NCI-H748 treated with DMSO at 0.1 percent for 48 hours (cell line): ENCODE measurements around the gene PGLYRP4.

Source experiments
- DNase-seq: peaks from one replicate; lab custom pipeline; 2025; lab: John Stamatoyannopoulos, UW

PGLYRP4 gene, protein sequence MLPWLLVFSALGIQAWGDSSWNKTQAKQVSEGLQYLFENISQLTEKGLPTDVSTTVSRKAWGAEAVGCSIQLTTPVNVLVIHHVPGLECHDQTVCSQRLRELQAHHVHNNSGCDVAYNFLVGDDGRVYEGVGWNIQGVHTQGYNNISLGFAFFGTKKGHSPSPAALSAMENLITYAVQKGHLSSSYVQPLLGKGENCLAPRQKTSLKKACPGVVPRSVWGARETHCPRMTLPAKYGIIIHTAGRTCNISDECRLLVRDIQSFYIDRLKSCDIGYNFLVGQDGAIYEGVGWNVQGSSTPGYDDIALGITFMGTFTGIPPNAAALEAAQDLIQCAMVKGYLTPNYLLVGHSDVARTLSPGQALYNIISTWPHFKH

DNA sequence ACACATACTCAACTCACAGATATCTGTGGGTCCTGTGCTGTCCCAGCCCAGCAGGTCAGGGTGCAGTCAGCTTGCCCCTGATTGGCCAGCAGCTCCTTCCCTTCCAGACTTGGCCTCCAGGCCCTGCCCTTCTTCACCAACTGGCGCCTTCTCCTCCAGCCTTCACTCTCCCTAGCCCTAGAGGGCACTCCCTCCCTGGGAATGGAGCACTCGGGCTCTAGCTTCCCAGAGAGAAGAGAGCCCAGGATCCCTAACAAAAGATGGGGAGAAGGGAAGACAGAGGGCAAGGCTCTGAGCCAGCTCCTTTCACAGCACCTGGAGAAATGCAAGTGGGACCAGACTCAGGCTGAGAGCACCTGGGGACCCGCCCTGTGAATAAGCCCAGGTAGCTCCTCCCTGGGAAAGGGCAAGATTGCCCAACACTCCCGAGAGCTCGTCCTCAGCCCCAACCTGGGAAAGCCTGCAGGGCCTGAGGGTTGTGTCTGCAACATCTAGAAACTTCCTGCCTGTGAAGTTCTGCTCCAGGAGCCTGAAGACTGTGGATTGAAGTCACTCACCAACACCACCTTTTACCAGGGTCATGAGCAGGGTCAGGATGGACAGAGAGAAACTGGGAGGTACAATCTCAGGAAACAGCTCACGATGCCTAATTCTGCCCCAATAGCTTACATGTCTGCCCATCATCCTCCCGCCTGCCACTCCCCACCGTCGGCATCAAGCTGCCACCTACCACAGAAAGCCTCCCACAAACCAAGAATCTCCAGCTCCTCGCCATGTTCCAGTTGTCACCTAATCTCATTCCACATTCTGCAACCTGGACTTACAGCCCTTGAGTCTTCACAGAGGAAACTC lies at the start of gene PGLYRP4:
Gene PGLYRP4 (minus strand): TSS at position 331 of the 852 bp plus-strand sequence. CDS start 909 bp downstream, outside the sequence.
- no peak for DNase-seq

DNA sequence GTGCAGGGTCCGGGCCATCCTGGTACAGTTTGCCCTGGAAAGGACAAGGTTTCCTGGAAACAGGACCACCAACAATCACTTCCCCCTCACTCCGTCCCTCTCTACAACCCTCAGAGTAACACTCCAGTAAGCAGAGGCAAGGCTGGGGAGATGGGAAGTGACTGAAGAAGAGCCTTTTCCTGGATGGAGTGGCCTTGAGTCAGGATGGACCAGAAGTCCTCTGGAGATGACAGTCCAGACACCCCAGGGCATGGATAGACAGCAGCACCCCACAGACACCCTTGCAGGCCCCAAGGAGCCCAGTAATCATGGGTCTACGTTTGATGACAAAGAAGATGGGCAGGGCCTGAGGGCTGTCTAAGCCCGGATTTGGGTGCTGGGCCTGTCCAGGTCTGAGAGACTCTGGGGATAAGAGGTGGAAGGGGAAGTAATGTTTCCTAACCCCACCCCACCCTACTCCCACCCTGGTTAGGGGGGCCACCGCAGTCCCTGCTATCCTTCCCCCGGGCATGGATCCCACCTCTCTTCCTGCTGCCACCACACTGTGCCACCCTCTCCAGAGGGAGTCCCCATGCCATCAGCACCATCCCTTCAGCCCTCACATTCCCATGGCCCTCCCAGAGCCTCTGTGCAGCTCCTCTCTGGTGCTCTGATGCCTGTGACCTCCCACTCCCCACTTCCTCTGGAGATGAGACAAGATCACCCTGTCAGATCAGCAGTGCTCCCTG lies 49.4 kb upstream of the PGLYRP4 start:
- DNase-seq, result no peak

DNA sequence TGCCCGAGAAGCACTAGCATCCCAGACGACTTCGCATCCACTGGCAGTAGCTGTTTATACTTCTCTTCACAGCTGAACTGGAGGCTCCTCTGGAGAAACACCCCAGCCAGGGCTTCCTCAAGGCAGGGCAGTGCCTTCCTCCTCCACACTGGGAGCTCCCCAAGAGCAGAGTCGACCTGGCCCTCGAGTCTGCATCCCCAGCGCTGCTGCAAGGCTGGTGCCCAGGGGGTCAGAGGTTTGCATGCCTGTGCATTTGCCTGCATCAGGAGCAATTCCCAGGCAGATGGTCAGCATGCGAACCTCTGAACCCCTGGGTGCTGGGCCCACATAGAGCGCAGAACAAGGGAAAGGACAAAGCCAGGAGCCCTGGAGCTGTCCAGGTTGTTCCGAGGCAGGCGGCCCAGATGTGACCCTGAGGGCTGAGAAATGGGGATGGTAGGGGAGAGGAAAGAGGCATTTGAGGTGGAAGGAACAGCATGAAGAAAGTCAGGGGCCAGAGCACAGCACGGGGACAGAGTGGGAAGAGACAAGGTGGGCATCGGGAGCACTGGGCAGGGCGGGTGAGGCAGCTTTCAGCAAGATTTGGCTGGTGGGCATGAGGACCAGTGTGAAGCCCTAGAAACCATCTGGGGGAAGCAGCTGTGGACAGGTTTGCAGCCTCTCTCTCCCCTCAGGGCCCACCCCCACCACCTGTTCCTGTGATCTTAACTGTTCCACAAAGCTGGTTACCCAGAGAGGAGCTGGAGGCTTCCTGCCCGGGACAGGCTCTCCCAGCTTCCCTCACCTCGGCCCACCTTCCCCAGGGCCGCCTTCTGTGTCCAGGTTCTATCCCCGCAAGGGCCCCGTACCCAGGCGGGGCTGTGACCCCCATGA lies 48.6 kb upstream of the PGLYRP4 start:
- no peak for DNase-seq

DNA sequence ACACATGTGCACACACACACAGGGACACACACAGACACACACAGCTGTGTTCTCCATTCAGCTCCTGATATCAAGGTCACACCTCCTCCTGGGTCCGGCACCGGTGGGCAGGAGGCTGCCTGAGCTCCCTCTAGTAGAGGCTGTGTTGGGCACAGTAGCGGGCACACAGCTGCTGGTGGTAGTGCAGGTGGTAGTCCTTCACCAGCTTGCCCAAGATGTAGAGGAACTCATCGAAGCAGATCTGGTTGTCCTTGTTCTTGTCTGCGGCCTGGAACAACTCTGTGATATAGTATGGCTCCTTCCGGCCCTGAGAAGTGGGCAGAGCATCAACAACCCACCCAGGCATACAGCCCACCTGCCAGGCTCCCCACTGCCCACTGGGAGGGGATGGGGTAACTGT lies 47.8 kb upstream of the PGLYRP4 start:
- DNase-seq, result no peak

DNA sequence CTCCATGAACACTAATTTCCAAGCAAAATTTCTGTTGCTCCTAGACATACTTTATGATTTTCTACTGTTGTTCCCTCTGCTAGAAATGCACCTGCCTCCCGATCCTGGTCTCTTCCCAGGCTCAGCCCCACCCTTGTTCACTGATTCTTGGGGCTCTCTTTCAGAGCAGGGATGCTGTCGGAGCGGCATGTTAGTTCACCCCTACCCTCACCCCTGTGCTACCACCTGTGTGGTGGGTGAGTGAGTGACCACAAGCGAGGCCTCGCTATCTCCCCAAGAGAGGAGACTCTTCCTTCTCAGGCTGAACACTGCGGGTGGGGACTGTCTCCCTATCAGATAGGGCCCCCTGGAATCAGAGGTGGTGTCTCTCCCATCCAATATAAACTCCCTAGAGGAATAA lies 47.1 kb upstream of the PGLYRP4 start:
- no peak for DNase-seq

DNA sequence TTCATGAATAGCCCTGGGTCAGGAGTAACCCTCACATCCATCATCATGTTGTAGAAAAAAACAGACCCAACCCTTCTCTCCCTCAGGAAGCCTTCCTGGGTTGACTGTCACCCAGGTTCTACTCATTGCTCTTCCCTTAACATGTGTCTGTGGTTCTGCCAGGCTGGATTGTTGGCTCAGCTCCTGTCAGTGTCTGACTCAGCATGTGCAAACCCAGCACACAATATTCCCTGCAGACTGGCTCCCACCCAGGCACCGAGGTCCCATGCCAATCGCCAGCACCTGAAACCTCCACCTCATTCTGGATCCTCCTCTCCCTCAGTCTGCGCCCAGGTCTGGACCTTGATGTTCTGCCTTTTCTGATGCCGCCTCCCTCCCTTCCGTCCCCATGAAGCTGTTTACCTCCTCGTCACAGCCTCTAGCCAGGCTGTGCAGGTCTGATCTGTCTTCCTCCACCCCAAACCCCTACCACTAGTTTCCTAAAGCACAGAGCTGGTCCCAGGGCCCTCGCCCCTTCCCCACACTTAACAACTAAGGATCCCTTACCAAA lies 46.6 kb upstream of the PGLYRP4 start:
- DNase-seq, result no peak

DNA sequence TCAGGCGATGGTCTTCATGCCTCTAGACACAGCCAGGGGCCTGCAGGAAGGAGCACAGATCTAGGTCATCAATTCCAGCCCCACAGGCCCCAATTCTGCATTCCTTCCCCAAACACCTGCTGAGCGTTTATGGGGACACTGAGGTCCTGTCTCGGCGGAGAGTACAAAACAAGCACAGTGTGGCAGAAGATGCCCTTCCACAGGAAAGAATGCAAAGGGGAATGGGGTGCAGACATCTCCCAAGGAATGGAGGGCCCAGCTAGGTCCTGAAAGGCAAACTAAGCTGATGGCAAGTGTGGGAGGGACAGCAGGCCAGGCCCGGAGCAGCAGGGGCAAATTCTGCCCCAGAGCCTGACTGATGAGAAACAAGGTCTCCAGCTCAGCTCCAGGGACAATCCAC lies 45.8 kb upstream of the PGLYRP4 start:
- no peak for DNase-seq

DNA sequence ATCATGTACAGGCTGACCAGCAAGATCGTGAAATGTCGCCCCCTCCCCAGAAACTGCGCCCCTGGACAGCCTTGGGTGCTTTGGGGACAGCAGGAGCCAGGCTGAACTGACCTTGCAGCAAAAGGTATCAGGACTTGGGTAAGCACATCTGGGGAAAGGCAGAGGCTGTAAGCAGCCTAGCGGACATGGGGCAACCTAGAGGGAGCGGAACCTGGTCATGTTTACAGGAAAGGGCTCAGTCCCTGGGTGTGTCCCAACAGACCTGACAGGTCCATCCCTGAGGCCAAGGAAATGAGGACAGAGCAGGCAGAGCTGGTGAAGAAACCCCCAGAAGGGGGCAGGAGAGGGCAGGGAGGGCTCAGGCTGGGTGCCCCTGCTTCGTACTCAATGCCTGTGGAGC lies 45.3 kb upstream of the PGLYRP4 start:
- DNase-seq, result peak; percentile 1

DNA sequence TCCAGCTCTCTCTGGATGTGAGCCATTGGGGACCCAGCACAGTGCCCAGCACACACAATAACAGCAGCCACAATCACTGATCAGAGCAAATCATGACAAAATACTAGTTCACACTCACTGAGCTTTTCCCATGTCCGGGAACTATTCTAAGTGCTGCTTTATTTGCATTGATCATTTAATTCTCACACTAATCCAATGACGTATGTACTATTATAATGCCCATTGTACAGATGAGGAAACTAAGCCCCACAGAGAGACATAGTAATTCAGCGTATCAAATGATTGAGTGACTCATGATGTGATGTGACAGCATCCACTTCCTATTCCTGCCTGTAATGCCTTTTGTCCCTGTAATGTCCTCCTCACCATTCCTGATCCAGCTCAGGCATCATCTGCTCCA lies 44.2 kb upstream of the PGLYRP4 start:
- no peak for DNase-seq

DNA sequence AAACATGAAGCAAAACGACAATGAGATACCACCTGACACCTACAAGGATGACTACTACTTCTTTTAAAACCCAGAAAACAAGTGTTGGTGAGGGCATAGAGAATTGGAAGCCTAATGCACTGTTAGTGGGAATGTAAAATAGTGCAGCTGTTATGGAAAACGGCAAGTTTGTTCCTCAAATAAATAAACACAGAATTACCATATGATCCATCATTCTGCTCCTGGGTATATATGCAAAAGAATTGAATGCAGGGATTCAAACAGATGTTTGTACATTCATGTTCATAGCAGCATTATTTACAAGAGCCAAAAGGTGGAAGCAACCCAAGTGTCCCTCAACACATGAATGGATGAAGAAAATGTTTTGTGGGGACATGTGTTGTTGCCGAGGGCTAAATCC lies 43.6 kb upstream of the PGLYRP4 start:
- no peak for DNase-seq

DNA sequence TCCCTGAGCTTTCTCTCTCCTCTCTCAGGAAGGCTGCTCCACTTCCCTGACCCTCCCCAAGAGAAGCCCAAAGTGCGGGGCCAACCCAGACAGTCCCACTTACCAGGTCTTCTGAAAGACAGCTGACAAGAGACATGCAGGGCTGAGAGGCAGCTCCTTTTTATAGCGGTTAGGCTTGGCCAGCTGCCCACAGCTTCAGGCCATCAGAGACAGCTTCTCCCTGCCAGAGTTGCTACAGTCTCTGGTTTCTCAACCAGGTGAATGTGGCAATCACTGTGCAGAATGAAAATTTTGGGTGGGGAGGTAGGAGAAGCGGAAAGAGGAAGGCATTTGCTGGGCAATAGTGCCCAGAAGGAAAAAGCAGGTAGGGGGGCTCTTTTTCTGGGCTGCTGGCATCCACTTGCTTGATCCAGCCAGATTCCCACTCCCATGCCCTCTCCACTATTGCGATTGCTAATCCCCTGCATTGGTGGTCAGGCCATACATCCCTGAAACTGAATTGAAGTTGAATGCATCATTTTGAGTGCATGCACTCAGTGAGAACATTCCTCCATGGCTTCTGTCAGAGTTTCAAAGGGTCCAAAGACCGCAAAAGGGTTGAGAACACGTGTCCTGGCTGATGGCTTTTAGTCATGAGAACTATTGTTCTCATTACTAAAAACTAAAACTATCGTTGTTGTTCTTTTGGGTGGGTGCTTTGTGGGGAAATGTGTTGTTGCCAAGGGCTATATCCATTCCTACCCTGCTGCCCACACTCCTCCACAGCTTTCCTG lies 42.5 kb upstream of the PGLYRP4 start, which contains the start of gene S100A8:
Gene S100A8 (minus strand): TSS at position 136 of the 773 bp plus-strand sequence. CDS start 538 bp downstream, outside the sequence.
- no peak for DNase-seq

DNA sequence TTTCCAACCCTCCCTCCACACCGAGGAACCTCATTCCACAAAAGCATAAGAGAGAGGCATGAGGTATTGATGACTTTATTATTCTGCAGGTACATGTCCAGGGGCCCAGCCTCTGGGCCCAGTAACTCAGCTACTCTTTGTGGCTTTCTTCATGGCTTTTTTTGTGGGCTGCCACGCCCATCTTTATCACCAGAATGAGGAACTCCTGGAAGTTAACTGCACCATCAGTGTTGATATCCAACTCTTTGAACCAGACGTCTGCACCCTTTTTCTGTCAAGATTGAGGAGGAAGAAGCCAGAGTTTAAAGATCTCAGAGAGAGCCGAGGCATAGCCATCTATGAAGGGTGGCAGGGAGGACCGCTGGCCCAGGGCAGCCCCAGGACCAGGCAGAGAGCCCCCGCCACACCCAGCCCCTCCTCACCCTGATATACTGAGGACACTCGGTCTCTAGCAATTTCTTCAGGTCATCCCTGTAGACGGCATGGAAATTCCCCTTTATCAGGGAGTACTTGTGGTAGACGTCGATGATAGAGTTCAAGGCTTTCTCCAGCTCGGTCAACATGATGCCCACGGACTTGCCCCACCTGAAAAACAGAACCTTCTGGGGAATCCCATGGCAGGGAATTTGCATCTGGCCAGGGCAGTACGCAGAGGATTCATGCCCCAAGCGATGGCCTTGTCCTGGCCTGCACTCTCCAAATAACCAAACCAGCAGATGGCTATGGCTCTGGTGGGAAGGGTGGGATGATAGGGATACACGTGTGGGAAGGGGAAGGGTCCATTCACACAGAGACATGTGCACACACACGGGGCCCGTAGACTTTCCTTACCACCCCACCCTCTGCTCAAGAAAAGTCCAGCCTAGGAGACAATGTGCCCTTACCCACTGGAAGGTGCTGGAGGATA lies 41.6 kb upstream of the PGLYRP4 start:
- DNase-seq, result no peak

DNA sequence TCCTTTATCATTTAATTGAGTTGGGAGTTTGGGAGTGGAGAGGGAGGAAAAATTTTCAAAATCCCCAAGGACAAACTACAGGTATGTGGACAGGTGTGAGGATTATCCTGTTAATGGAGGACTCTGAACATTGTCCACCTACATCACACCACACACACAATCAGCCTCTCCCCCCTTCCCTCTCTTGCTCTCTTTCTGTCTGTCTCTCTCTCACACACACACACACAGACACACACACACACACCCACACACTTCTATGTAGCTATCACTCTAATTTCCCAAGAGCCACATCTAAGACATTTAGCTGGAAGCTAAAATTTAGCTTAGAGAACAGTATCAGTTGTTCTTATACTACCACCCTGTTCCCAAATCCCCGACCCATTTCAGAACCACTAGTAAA lies 40.8 kb upstream of the PGLYRP4 start:
- no peak for DNase-seq

DNA sequence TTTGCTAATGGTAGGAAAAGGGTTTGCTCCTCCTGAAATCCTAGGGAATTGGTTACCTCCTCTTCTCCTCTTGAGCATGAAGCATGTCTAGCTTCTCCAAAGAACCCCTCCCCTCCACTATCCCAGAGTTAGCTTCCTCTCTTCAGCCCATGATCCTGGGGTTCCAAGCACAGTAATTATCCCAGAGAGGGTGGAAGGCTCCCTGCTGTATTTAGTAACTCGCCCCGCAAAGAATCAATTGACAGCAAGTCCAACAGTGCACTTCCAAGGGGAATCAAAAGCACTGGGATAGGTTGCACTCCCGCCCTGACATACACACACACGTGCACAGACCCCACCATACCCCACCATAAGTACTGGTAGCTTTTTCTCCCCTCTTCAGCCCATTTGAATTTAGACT lies 39.1 kb upstream of the PGLYRP4 start:
- no peak for DNase-seq

DNA sequence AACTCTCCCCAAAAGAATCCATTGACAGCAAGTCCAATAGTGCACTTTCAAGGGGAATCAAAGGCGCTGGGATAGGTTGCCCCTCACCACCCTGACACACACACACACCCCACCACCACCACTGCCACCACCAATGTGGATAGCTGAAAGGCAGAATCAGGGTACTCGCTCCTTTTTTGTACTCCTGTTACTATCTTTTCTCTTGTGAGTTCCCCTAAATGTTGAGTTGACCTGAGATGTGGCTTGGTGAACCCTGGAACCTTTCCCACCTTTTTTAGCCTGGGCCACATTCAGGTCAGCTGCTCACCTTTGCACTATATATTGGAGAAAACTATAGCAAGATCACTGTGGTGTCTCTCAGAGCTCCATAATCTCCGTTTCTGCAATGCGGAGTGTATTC lies 38.4 kb upstream of the PGLYRP4 start:
- DNase-seq, result no peak

DNA sequence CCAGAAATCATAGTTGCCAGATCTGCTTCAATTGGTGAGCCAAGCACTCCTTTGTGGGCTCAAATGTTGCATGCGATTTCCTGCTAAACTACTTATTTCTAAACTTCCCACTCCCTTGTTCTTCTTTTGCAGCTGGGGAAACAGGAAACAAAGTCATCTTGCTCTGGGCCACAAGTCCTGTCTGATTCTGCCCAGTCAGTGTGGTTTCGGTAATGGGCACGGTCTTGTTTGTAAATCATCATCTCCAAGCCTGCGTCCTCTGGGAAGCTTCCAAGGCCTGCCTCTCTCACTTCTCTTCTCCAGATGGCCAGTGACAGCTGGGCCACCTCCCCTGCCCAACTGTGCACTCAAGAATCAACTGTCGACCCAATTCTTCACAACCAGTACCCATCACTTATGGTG lies 37.9 kb upstream of the PGLYRP4 start:
- DNase-seq, result no peak

DNA sequence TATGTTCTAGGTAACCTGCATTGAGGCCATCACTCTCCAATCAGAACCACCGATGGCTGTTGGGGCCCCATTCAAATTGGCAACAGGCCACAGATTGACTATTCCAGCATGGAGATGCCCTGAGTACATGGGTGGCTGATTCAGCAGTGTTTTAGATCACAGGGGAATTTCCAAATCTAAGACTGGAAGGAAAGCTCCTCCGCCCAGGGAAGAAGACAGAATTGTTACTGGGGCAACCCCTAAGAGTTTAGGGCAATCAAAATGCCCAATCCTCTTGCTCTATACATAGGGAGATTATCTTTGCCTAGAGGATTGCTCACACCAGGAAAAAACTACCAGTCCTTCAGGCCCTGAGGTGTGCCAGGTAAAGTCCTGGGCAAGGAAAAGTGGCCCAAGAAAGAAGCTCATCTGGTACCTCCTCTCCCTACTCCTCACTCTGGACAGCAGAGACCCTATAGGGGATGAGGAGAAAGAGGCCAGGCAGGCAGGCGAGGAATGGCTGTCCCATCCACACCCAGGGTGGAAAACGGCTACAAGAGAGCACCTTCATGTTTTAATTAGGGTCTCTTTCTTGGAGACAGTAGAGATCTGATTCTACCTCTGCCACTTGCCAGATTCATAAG lies 36.4 kb upstream of the PGLYRP4 start:
- DNase-seq, result no peak

DNA sequence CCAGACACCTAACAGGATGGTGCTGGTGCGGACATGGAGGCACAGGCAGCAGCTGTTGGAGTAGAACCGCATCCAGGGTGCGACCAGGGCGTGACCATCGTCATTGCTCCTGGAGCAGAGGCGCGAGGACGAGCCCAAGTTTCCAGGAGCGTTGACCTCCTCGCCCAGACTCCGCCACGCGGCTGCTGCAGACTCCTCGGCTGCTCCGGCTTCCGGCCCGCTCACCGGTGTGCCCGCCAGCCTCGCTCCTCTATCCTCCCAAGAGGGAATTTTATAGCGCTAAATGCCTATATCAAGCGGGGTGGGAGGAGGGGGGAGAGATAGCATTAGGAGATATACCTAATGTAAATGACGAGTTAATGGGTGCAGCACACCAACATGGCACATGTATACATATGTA lies 32.1 kb upstream of the PGLYRP4 start:
- no peak for DNase-seq

DNA sequence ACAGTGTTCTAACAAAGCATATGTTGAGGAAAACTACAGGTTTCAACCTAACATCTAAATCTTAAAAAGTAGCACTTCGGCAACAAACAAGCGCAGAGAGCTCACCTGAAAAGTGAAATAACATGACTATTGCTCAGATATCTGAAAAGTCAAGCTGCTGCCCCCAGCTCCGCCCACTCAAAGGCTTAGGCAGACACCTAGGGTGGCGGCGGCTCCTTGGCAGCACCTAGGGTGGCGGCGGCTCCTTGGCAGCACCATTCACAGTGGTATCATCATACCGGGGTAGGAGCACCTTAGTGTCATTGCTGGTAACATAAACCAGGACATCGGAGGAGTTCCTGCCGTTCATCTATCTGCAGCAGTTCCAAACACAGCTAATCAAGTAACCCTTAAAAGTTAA lies 30.9 kb upstream of the PGLYRP4 start:
- no peak for DNase-seq
